Measurements from ENCODE around the gene C16orf87.

DNA sequence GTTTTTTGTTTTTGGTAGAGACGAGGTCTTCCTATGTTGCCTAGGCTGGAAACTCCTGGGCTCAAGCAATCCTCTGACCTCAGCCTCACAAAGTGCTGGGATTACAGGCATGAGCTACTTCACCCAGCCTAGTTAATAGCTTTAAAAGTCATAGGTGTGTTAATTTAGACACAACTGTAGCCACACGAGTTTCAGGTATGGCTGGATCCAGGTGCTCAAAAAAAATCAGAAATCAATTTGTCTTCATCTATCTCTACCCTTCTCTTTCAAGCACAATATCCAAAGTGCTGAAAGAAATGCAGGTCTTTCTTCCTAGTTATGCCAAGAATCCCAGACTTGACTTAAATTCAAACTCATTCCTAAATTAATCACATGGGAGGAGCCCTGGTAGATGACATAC, 23.9 kb upstream of the C16orf87 start:
- TF ChIP-seq EZH2 (IDR thresholded peaks at IDR 0.05; ENCODE audit: insufficient read depth, poor library complexity, severe bottlenecking): no peak
- no peak for TF ChIP-seq EZH2phosphoT487 (IDR thresholded peaks at IDR 0.05; ENCODE audit: insufficient read depth, low read depth)

Measured in GM23248 (cell line).